Hepatic stellate cell (primary cell): ENCODE measurements around the gene SEMA3G.

Experiments
- DNase-seq: peaks from one replicate; pipeline ENCODE4 v3.0.0; 2011; ENCODE audit warnings: low spot score

SEMA3G gene

GRCh38 chr3:52479037-52479876 is 34.4 kb upstream of the SEMA3G start:
- DNase-seq: no peak

- no peak for DNase-seq
Observed at GRCh38 chr3:52477796-52478095, 32.8 kb upstream of the SEMA3G start.

GRCh38 chr3:52477076-52477795 is 32.3 kb upstream of the SEMA3G start:
- no peak for DNase-seq

GRCh38 chr3:52473026-52473425 is 28.1 kb upstream of the SEMA3G start:
- DNase-seq: no peak

GRCh38 chr3:52472239-52473000 is 27.5 kb upstream of the SEMA3G start:
- no peak for DNase-seq

- peak; percentile 76 for DNase-seq
Observed at GRCh38 chr3:52471371-52472238, 26.7 kb upstream of the SEMA3G start.

GRCh38 chr3:52470920-52471319 is 26.0 kb upstream of the SEMA3G start:
- DNase-seq: no peak

GRCh38 chr3:52469001-52469400 is 24.1 kb upstream of the SEMA3G start:
- DNase-seq: no peak

- DNase-seq: no peak
Observed at GRCh38 chr3:52468336-52468735, 23.4 kb upstream of the SEMA3G start.

- no peak for DNase-seq
Observed at GRCh38 chr3:52463416-52463815, 18.5 kb upstream of the SEMA3G start.

GRCh38 chr3:52461874-52462273 is 17.0 kb upstream of the SEMA3G start:
- DNase-seq: no peak

GRCh38 chr3:52458770-52459545 is 14.1 kb upstream of the SEMA3G start:
- DNase-seq: no peak

- DNase-seq: no peak
Observed at GRCh38 chr3:52458031-52458760, 13.3 kb upstream of the SEMA3G start.

GRCh38 chr3:52456800-52457183 is 11.9 kb upstream of the SEMA3G start:
- DNase-seq: no peak

GRCh38 chr3:52456169-52456799 is 11.4 kb upstream of the SEMA3G start:
- DNase-seq: peak; percentile 50

GRCh38 chr3:52455283-52456168 is 10.6 kb upstream of the SEMA3G start, which contains the start of gene NISCH:
Gene NISCH, plus strand, starts transcription at chr3:52455604. Its CDS starts 38 bp downstream, at chr3:52455642.
- DNase-seq: peak; percentile 89

- DNase-seq: no peak
Observed at GRCh38 chr3:52454938-52455282, 10.0 kb upstream of the SEMA3G start.

GRCh38 chr3:52454250-52454937 is 9.5 kb upstream of the SEMA3G start:
- no peak for DNase-seq
